Loucy (cell line): Measurements from ENCODE around the gene DIPK1B.
A peak's percentile ranks its signal among the peaks of the same experiment; 100 is the strongest.

ENCODE experiments used
- H2AFZ ChIP-seq: fragments of 200-600 bp; sonication (generic); 2 replicates; pipeline ENCODE4 v1.6.0; 2016; ENCODE audit warnings: antibody characterized with exemption, mild to moderate bottlenecking, low read length, moderate library complexity
- H3F3A ChIP-seq: fragments of 200-600 bp; 2 replicates; pipeline ENCODE4 v1.6.0; 2016; ENCODE audit warnings: antibody characterized with exemption, low read depth, mild to moderate bottlenecking
- H3K27me3 ChIP-seq: fragments of 200-600 bp; sonication (generic); 2 replicates; pipeline ENCODE4 v1.6.1; 2014; ENCODE audit warnings: low read length, mild to moderate bottlenecking; ENCODE audit not compliant: insufficient read depth, poor library complexity, severe bottlenecking
- H3K36me3 ChIP-seq: fragments of 200-600 bp; sonication (generic); 2 replicates; pipeline ENCODE4 v1.6.1; 2016; ENCODE audit warnings: low read length; ENCODE audit not compliant: insufficient read depth
- H3K4me1 ChIP-seq: fragments of 200-600 bp; sonication (generic); 2 replicates; pipeline ENCODE4 v1.5.1; 2014; ENCODE audit warnings: low read length, mild to moderate bottlenecking; ENCODE audit not compliant: insufficient read depth, poor library complexity, severe bottlenecking
- H3K4me2 ChIP-seq: fragments of 200-600 bp; sonication (generic); 2 replicates; pipeline ENCODE4 v1.6.0; 2014; ENCODE audit warnings: antibody characterized with exemption, low read length, low read depth, mild to moderate bottlenecking; ENCODE audit not compliant: poor library complexity, severe bottlenecking
- H3K4me3 ChIP-seq: fragments of 200-600 bp; sonication (generic); 2 replicates; pipeline ENCODE4 v1.5.1; 2014; ENCODE audit warnings: low read length, mild to moderate bottlenecking, mixed read lengths; ENCODE audit not compliant: poor library complexity, severe bottlenecking
- H3K79me2 ChIP-seq: fragments of 200-600 bp; sonication (generic); 2 replicates; pipeline ENCODE4 v1.6.1; 2014; ENCODE audit warnings: low read length; ENCODE audit not compliant: insufficient read depth
- H3K9ac ChIP-seq: fragments of 200-600 bp; sonication (generic); 2 replicates; pipeline ENCODE4 v1.6.0; 2014; ENCODE audit warnings: mild to moderate bottlenecking, low read depth, low read length, moderate library complexity; ENCODE audit not compliant: poor library complexity, severe bottlenecking
- H3K9me2 ChIP-seq: fragments of 200-600 bp; sonication (generic); replicated peaks from 2 replicates; pipeline ENCODE4 v1.6.1; 2016; ENCODE audit warnings: low read depth, low read length, mixed read lengths
- H3K9me3 ChIP-seq: fragments of 200-600 bp; sonication (generic); 2 replicates; pipeline ENCODE4 v1.6.1; 2014; ENCODE audit warnings: mild to moderate bottlenecking, antibody characterized with exemption, low read length, low read depth; ENCODE audit not compliant: insufficient read depth
- H4K20me1 ChIP-seq: fragments of 200-600 bp; sonication (generic); 2 replicates; pipeline ENCODE4 v1.6.0; 2014; ENCODE audit warnings: antibody characterized with exemption, low read length, mild to moderate bottlenecking; ENCODE audit not compliant: insufficient read depth, poor library complexity, severe bottlenecking
- CTCF ChIP-seq: fragments of 200-600 bp; sonication (generic); conservative IDR thresholded peaks from 2 replicates; pipeline ENCODE4 v1.5.1; 2014; ENCODE audit warnings: mild to moderate bottlenecking, antibody characterized with exemption, low read length
- EZH2phosphoT487 ChIP-seq: fragments of 200-600 bp; IDR thresholded peaks from 2 replicates; pipeline ENCODE4 v1.6.1; 2018; ENCODE audit warnings: antibody characterized with exemption, mild to moderate bottlenecking, moderate library complexity, borderline replicate concordance

Gene DIPK1B

DNA sequence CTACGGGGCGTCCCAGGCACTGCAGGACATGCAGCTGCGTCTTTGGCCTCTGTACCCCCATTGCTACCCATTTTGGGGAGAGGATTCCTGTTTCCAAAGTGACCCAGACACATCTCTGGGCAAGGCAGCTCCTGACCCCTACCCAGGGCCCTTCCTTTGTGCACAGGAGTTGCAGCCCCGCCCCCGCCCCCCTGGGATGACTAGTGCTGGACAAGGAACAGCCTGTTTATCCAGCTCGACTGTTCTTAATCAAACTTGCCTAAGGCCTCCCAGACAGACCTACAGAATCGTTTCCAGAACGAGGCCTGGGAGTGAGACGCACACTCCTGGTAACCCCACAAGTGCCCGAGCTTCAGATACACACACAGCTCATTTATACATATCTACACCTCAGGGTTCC lies 13.2 kb downstream of the DIPK1B start:
- H3K36me3 ChIP-seq, result peaks cover 31% of the 10 kb centered on the region; the same call in 1 of the 2 replicates
- H3K4me1 ChIP-seq, result peaks cover 25% of the 10 kb centered on the region
- peaks cover 52% of the 10 kb centered on the region for H3K79me2 ChIP-seq
- TF ChIP-seq CTCF, result no peak
- no peak for TF ChIP-seq EZH2phosphoT487
- H2AFZ ChIP-seq, result no peak overlapping the region
- peak overlapping the region; percentile 92 for H3K4me2 ChIP-seq
- no peaks in the 10 kb centered on the region for H3K9me2 ChIP-seq
- peaks cover 44% of the 10 kb centered on the region for H4K20me1 ChIP-seq
- no peaks in the 10 kb centered on the region for H3K9me3 ChIP-seq
- H3K4me3 ChIP-seq, result peak overlapping the region; percentile 85
- H3K9ac ChIP-seq, result peak overlapping the region; percentile 95
- no peaks in the 10 kb centered on the region for H3F3A ChIP-seq
- H3K27me3 ChIP-seq, result no peaks in the 10 kb centered on the region

DNA sequence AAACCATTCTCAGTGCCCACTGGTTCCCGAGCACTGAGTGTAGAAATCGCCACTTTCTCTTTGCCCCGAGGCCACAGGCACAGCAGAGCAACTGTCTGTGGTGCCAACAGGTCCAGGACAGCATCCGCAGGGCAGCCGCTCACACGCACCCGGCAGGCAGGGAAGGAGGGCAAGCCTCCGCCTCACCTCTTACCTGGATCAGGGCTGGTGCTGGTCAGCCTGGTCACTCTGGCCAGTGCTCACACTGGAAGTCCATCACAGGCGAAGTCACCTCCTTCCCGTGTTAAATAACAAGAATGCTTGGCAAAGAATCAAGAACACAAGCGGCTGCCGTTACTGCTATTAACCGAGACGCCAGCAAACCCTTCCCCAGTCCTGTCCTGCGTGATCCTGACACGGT lies 13.7 kb downstream of the DIPK1B start:
- peaks cover 31% of the 10 kb centered on the region; the same call in 1 of the 2 replicates for H3K36me3 ChIP-seq
- no peak for TF ChIP-seq CTCF
- no peak for TF ChIP-seq EZH2phosphoT487
- H3K9ac ChIP-seq, result peak overlapping the region; percentile 95
- H3K9me3 ChIP-seq, result no peaks in the 10 kb centered on the region
- no peaks in the 10 kb centered on the region for H3K27me3 ChIP-seq
- H2AFZ ChIP-seq, result no peak overlapping the region
- H3K9me2 ChIP-seq, result no peaks in the 10 kb centered on the region
- H4K20me1 ChIP-seq, result peaks cover 44% of the 10 kb centered on the region
- H3K4me3 ChIP-seq, result peak overlapping the region; percentile 85
- H3K79me2 ChIP-seq, result peaks cover 52% of the 10 kb centered on the region
- H3K4me1 ChIP-seq, result peaks cover 25% of the 10 kb centered on the region
- peak overlapping the region; percentile 92 for H3K4me2 ChIP-seq
- no peaks in the 10 kb centered on the region for H3F3A ChIP-seq

GRCh38 chr9:136726631-136727191 lies 14.3 kb downstream of the DIPK1B start:
- Histone ChIP-seq H3K4me3 (peak overlapping the region; percentile 85), H4K20me1 (peaks cover 44% of the 10 kb centered on the region), H3F3A (no peaks in the 10 kb centered on the region), H2AFZ (no peak overlapping the region), H3K27me3 (no peaks in the 10 kb centered on the region), H3K4me1 (peaks cover 25% of the 10 kb centered on the region), H3K36me3 (peaks cover 31% of the 10 kb centered on the region; the same call in 1 of the 2 replicates), H3K79me2 (peaks cover 52% of the 10 kb centered on the region), H3K4me2 (peak overlapping the region; percentile 92), H3K9me2 (no peaks in the 10 kb centered on the region), H3K9me3 (no peaks in the 10 kb centered on the region), H3K9ac (peak overlapping the region; percentile 95)
- TF ChIP-seq CTCF (peak; percentile 77), EZH2phosphoT487 (no peak)
